Measurements from ENCODE around the gene COL7A1. TPM values are rescaled to one million over a fixed set of nuclear protein-coding genes. Genes with fewer than 3 reads are reported as not detected.

COL7A1 gene
- total RNA-seq, 1 experiment from 2014 or later, result 40.0 TPM

GRCh38 chr3:48587686-48588085 is 7.4 kb downstream of the COL7A1 start:
- no peaks in the 10 kb centered on the region for H3K27me3 ChIP-seq (ENCODE audit: control insufficient read depth, insufficient read depth, low read length)
- no peaks in the 10 kb centered on the region for H3K4me1 ChIP-seq (ENCODE audit: control insufficient read depth, insufficient read depth, low read length)
- intact Hi-C loops (cut with micrococcal nuclease; ENCODE audit: unreplicated experiment) (no loop called here), in situ Hi-C loops (cut with HindIII; ENCODE audit: low pct_unique_long_range_greater_than_20kb, low sequenced_read_pairs) (no loop called here)
- DNase-seq (ENCODE audit: low read depth, low spot score) (no peak), ATAC-seq (no peak)
- CTCF ChIA-PET, result no interaction called here
- TF ChIP-seq, protein P1, sequence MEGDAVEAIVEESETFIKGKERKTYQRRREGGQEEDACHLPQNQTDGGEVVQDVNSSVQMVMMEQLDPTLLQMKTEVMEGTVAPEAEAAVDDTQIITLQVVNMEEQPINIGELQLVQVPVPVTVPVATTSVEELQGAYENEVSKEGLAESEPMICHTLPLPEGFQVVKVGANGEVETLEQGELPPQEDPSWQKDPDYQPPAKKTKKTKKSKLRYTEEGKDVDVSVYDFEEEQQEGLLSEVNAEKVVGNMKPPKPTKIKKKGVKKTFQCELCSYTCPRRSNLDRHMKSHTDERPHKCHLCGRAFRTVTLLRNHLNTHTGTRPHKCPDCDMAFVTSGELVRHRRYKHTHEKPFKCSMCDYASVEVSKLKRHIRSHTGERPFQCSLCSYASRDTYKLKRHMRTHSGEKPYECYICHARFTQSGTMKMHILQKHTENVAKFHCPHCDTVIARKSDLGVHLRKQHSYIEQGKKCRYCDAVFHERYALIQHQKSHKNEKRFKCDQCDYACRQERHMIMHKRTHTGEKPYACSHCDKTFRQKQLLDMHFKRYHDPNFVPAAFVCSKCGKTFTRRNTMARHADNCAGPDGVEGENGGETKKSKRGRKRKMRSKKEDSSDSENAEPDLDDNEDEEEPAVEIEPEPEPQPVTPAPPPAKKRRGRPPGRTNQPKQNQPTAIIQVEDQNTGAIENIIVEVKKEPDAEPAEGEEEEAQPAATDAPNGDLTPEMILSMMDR (IDR thresholded peaks at IDR 0.05), result no peak
- no peak for TF ChIP-seq POLR2AphosphoS5 (IDR thresholded peaks at IDR 0.05; ENCODE audit: low read depth, low read length)
- no peak for TF ChIP-seq TCF7L2 (IDR thresholded peaks at IDR 0.05; ENCODE audit: low read depth, low read length)
- TF ChIP-seq, protein P2, sequence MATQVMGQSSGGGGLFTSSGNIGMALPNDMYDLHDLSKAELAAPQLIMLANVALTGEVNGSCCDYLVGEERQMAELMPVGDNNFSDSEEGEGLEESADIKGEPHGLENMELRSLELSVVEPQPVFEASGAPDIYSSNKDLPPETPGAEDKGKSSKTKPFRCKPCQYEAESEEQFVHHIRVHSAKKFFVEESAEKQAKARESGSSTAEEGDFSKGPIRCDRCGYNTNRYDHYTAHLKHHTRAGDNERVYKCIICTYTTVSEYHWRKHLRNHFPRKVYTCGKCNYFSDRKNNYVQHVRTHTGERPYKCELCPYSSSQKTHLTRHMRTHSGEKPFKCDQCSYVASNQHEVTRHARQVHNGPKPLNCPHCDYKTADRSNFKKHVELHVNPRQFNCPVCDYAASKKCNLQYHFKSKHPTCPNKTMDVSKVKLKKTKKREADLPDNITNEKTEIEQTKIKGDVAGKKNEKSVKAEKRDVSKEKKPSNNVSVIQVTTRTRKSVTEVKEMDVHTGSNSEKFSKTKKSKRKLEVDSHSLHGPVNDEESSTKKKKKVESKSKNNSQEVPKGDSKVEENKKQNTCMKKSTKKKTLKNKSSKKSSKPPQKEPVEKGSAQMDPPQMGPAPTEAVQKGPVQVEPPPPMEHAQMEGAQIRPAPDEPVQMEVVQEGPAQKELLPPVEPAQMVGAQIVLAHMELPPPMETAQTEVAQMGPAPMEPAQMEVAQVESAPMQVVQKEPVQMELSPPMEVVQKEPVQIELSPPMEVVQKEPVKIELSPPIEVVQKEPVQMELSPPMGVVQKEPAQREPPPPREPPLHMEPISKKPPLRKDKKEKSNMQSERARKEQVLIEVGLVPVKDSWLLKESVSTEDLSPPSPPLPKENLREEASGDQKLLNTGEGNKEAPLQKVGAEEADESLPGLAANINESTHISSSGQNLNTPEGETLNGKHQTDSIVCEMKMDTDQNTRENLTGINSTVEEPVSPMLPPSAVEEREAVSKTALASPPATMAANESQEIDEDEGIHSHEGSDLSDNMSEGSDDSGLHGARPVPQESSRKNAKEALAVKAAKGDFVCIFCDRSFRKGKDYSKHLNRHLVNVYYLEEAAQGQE (IDR thresholded peaks at IDR 0.05; ENCODE audit: insufficient read depth in 1 of 2, low read depth in 2 of 2, low read length in 1 of 2), result no peak
- TF ChIP-seq SIN3A (IDR thresholded peaks at IDR 0.05; ENCODE audit: borderline replicate concordance, insufficient read depth, low read depth, low read length), result no peak
- no peak overlapping the region for H3K27ac ChIP-seq (ENCODE audit: low read length)
- POLR2A ChIA-PET, result no interaction called here
- no TSS peak for BruUV-seq (replicated peaks)
- H3K36me3 ChIP-seq (ENCODE audit: control insufficient read depth, insufficient read depth, low read length), result no peaks in the 10 kb centered on the region
- no peak overlapping the region for H3K4me3 ChIP-seq (ENCODE audit: low read depth in 2 of 2, low read length in 2 of 2)
- H3K9me3 ChIP-seq (ENCODE audit: control insufficient read depth, insufficient read depth, low read depth, low read length), result no peaks in the 10 kb centered on the region

DNA sequence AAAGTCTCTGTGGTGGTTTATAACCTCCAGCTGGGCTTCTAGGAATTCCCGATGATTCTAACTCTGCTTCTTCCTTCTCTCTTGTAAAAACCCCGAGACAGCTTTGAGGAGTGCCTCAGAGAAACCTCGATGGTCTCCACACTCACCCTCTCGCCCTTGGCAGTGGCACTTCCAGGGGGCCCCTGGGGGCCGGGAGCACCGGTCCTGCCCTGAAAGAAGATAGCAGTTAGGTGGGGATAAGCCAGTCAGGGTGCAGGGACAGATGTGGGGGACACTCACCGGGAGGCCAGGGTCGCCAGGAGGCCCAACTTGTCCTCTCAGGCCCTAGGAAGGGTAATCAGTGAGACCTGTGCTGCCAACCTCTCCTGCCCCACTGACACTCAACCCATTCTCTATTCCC is 9.7 kb downstream of the COL7A1 start:
- Histone ChIP-seq H3K36me3 (ENCODE audit: control insufficient read depth, insufficient read depth, low read length) (no peaks in the 10 kb centered on the region), H3K9me3 (ENCODE audit: control insufficient read depth, insufficient read depth, low read depth, low read length) (no peaks in the 10 kb centered on the region), H3K27me3 (ENCODE audit: control insufficient read depth, insufficient read depth, low read length) (no peaks in the 10 kb centered on the region), H3K27ac (ENCODE audit: low read length) (no peak overlapping the region), H3K4me3 (ENCODE audit: low read depth in 2 of 2, low read length in 2 of 2) (no peak overlapping the region), H3K4me1 (ENCODE audit: control insufficient read depth, insufficient read depth, low read length) (no peaks in the 10 kb centered on the region)
- ChIA-PET CTCF (no interaction called here), POLR2A (no interaction called here)
- no peak for DNase-seq (ENCODE audit: low read depth, low spot score)
- no peak for ATAC-seq
- no TSS peak for BruUV-seq (replicated peaks)
- TF ChIP-seq TCF7L2 (IDR thresholded peaks at IDR 0.05; ENCODE audit: low read depth, low read length) (no peak), POLR2AphosphoS5 (IDR thresholded peaks at IDR 0.05; ENCODE audit: low read depth, low read length) (no peak), SIN3A (IDR thresholded peaks at IDR 0.05; ENCODE audit: borderline replicate concordance, insufficient read depth, low read depth, low read length) (no peak)
- TF ChIP-seq, protein P1 (IDR thresholded peaks at IDR 0.05), result no peak
- TF ChIP-seq, protein P2 (IDR thresholded peaks at IDR 0.05; ENCODE audit: insufficient read depth in 1 of 2, low read depth in 2 of 2, low read length in 1 of 2), result no peak
- in situ Hi-C loops (cut with HindIII; ENCODE audit: low pct_unique_long_range_greater_than_20kb, low sequenced_read_pairs) (no loop called here), intact Hi-C loops (cut with micrococcal nuclease; ENCODE audit: unreplicated experiment) (no loop called here)
